ENCODE measurements around the gene HOXD8.
A peak's percentile ranks its signal among the peaks of the same experiment; 100 is the strongest.

HOXD8 gene

DNA sequence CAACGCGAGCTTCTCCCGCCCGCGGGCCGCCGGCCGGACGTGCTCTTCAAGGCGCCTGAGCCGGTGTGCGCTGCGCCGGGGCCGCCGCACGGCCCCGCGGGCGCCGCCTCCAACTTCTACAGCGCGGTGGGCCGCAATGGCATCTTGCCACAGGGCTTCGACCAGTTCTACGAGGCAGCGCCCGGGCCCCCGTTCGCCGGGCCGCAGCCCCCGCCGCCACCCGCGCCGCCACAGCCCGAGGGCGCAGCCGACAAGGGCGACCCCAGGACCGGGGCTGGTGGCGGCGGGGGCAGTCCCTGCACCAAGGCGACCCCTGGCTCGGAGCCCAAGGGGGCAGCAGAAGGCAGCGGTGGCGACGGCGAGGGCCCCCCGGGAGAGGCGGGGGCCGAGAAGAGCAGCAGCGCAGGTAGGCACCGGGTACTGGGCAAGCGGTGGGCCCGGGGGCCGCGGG lies 21.7 kb upstream of the HOXD8 start:
- TF ChIP-seq, protein P1, sequence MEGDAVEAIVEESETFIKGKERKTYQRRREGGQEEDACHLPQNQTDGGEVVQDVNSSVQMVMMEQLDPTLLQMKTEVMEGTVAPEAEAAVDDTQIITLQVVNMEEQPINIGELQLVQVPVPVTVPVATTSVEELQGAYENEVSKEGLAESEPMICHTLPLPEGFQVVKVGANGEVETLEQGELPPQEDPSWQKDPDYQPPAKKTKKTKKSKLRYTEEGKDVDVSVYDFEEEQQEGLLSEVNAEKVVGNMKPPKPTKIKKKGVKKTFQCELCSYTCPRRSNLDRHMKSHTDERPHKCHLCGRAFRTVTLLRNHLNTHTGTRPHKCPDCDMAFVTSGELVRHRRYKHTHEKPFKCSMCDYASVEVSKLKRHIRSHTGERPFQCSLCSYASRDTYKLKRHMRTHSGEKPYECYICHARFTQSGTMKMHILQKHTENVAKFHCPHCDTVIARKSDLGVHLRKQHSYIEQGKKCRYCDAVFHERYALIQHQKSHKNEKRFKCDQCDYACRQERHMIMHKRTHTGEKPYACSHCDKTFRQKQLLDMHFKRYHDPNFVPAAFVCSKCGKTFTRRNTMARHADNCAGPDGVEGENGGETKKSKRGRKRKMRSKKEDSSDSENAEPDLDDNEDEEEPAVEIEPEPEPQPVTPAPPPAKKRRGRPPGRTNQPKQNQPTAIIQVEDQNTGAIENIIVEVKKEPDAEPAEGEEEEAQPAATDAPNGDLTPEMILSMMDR (IDR thresholded peaks at IDR 0.05; ENCODE audit: insufficient read depth, low read depth, low read length, missing control alignments), result no peak
- no peak for DNase-seq (ENCODE audit: low read depth)
- H3K4me3 ChIP-seq (ENCODE audit: low read length), result no peak overlapping the region

DNA sequence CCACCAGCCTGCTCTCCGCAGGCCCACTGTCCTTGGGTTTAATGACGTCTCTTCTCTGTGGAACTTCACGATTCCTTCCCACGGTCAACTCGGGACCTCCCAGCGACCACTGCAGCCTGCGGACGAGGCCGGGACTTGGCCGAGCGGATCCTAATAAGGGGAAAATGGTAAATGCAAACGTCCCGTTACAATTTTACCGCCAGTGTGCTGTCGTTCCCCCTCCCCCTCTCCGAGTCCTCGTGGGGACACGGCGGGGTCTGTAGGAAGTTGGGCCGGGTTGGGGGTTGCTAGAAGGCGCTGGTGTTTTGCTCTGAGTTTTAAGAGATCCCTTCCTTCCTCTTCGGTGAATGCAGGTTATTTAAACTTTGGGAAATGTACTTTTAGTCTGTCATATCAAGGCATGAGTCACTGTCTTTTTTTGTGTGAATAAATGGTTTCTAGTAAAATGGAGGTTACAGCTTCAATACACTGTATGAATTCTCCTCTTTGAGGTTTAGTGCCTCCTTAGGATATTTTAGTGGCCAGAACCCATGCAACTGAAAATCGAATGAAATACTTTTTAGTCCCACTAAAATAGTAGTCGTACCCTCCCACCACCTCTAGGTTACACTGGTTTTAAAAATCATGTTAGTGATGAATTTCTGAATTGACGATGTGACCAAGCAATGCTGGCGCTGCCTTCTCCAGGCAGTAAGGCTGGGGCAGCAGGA lies 20.2 kb upstream of the HOXD8 start:
- TF ChIP-seq, protein P1 (IDR thresholded peaks at IDR 0.05; ENCODE audit: insufficient read depth, low read depth, low read length, missing control alignments), result no peak
- no peak for DNase-seq (ENCODE audit: low read depth)
- no peak overlapping the region for H3K4me3 ChIP-seq (ENCODE audit: low read length)

DNA sequence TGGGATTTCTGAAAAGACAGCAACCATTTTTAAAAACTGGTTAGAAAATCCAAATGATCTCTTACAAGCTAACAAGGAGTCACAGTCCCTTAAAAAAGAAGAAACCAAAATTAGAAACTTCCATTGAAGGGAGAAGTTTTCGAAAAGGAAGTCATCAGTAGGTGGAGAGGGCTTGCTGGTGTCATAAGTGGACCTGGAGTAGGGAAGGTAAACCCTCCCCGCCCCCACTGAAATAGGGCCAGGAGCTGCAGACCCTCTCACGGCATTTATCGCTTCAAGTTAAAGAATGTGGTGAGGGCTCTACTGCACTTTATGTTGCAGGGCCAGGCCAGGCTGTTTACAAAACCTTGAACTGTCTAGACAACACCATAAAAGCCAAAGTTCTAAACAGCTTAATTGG lies 19.6 kb upstream of the HOXD8 start:
- no peak overlapping the region for H3K4me3 ChIP-seq (ENCODE audit: low read length)
- DNase-seq (ENCODE audit: low read depth), result no peak
- TF ChIP-seq, protein P1 (IDR thresholded peaks at IDR 0.05; ENCODE audit: insufficient read depth, low read depth, low read length, missing control alignments), result no peak

DNA sequence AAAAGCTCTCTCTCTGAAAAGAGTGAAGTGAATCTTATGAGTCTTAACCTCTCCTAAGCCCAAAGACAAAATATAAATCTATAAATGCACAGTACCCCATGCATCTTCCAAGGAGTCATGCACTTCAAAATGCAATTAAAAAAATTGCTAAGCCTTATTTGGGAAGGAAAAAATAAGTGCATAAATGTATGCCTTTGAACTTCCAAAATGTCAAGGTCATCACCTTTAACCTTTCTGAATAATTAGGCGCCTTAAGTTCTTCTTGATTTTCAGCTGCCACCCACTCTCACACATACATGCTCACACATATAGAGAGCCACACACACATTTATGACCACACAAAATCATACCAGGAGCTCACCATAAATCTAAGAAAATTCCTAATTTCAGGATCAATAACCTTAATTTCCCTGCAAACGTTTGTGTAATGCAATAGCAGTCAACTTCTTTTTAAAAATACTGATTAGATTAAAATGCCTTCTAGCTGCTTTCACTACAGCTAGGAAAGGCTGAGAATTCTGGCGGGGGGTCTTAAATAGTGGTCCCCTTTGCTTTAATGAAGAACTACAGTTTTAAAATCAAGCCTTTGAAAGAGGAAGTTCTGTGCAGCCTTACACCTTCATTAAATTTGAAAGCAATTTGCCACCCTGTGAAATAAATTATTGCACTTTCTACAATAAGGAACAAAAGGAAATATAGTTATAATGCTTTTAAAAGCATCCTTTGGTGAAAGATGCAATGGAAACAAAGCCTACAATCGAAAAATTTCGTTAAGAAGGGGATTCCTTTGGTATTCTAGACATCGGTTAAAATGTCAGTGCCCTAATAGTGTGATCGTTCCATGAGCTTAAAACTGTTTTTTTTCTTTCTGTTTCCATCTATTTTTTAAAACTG lies 18.8 kb upstream of the HOXD8 start:
- no peak overlapping the region for H3K4me3 ChIP-seq (ENCODE audit: low read length)
- no peak for DNase-seq (ENCODE audit: low read depth)
- TF ChIP-seq, protein P1 (IDR thresholded peaks at IDR 0.05; ENCODE audit: insufficient read depth, low read depth, low read length, missing control alignments), result no peak

DNA sequence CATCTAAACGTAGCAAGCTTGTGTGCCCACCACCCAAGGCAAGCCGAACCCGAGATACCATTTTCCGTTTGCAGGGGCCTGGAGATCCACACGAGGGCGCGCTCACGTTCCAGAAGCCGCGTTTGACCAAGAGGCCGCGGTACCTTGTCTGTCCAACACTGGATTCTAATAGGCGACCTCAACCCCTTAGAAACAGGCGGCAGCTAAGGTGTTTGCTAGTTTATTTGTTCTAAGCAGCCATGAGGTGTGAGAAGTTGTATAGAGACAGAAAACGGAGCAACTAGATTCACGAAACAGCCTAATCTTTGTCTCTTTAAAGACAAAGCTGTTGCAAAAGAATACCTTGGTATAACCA lies 18.2 kb upstream of the HOXD8 start:
- no peak overlapping the region for H3K4me3 ChIP-seq (ENCODE audit: low read length)
- TF ChIP-seq, protein P1 (IDR thresholded peaks at IDR 0.05; ENCODE audit: insufficient read depth, low read depth, low read length, missing control alignments), result peak; percentile 69
- peak; percentile 56 for DNase-seq (ENCODE audit: low read depth)

DNA sequence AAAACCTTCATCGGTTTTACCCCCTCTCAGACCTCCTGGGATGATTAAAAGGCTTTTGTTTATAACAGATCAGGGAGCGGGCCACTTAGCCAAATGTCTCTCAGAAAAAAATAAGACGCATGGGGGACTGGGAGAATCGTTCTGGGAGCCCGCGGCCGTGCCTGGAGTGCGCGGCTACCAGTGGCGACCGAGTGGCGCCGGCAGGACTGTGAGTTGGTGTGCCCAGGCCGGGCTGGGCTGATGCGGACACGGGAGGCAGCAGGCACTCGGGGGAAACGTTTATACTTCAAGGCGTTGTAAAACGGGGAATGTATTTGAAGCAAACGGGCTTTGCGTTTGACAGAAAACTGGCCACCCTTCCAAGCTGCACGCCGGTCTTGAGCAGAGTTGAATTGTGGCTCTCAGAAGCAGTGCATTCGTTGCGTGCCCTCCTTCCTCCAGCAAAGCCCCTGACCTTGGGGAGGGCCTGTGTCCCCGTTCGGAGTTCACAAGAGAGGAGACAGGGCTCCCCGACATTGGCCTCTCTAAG lies 17.6 kb upstream of the HOXD8 start:
- no peak for DNase-seq (ENCODE audit: low read depth)
- TF ChIP-seq, protein P1 (IDR thresholded peaks at IDR 0.05; ENCODE audit: insufficient read depth, low read depth, low read length, missing control alignments), result no peak
- H3K4me3 ChIP-seq (ENCODE audit: low read length), result no peak overlapping the region
